IMR-90 (cell line): ENCODE results near the gene MTREX. TPM values are rescaled to one million over a fixed set of nuclear protein-coding genes. Genes with fewer than 3 reads are reported as not detected.

ENCODE experiments used
- BHLHE40 ChIP-seq: fragments of 150-350 bp; IDR thresholded peaks from 2 replicates; pipeline ENCODE4 v1.6.1; 2016; ENCODE audit warnings: mild to moderate bottlenecking, low read depth, low read length
- CTCF ChIP-seq: conservative IDR thresholded peaks from 2 replicates; pipeline ENCODE4 v1.5.1; 2012; ENCODE audit warnings: mild to moderate bottlenecking, low read depth, low read length, improper control_type of control experiment
- MXI1 ChIP-seq: IDR thresholded peaks from 2 replicates; pipeline ENCODE4 v1.6.1; 2012; ENCODE audit warnings: low read depth, mild to moderate bottlenecking, low read length, moderate library complexity, borderline replicate concordance
- POLR2A ChIP-seq: IDR thresholded peaks from 2 replicates; pipeline ENCODE4 v1.6.1; 2012; ENCODE audit warnings: mild to moderate bottlenecking, low read depth, low read length
- polyA plus RNA-seq, 3 experiments: library from polyadenylated mRNA; depleted of rRNA; stranded (reverse); fragments of >200 nt; gene quantifications; 2 replicates each; pipeline ENCODE4 v1.2.3, GENCODE V29; 2012; ENCODE audit warnings: low replicate concordance in 1 of 3
- total RNA-seq: library from RNA; depleted of rRNA; stranded (reverse); fragments of >200 nt; gene quantifications from 2 replicates; pipeline ENCODE4 v1.2.3, GENCODE V29; 2012

MTREX gene
- total and polyA plus RNA-seq, 2 of the 4 experiments (the other 2 are of a cell fraction): 22.1 to 33.2 TPM

- peak; percentile 85; the same call in 1 of the 2 replicates for TF ChIP-seq MXI1
- TF ChIP-seq POLR2A: peak; percentile 90
- TF ChIP-seq BHLHE40: 0 out of 2 replicates have a peak, but pooled peaks have one; percentile 29
- no peak for TF ChIP-seq CTCF
Measured at GRCh38 chr5:55307383-55308253, at the start of gene MTREX, which contains the start of gene DHX29 (continued).
